Measurements from ENCODE around the gene PRDX3.
"Not testable (repeated sequence)": the region's sequence is repeated elsewhere in the genome, so short reads cannot be mapped to it uniquely, and the experiment has no call there.

Gene PRDX3

GRCh38 chr10:119174109-119174508, 4.5 kb downstream of the PRDX3 start:
- Histone ChIP-seq H3K27ac (no peak overlapping the region), H3K4me3 (no peak overlapping the region)

DNA sequence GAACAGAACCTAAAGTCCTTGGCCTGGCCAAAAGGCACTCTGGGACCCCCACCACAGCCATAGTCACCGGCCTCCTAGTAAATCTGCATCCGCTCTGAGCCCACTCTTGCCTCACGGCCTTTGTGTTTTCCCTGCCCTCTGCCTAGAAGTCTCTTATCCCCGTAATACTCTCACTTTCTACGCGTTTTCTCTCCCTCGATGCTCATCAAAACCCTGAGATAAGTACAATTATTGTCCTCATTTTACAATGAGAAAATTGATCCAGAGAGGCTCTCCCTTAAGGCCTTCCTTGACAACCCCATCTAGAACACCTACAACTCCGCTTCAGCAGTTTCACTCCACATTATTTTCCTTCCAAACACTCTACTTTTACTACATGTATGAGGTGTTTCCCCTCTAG, 11.6 kb downstream of the PRDX3 start:
- H3K4me3 ChIP-seq: no peak overlapping the region
- peak overlapping the region in 3 of 21 experiments; percentile 12 to 92 (median 88) for H3K27ac ChIP-seq

DNA sequence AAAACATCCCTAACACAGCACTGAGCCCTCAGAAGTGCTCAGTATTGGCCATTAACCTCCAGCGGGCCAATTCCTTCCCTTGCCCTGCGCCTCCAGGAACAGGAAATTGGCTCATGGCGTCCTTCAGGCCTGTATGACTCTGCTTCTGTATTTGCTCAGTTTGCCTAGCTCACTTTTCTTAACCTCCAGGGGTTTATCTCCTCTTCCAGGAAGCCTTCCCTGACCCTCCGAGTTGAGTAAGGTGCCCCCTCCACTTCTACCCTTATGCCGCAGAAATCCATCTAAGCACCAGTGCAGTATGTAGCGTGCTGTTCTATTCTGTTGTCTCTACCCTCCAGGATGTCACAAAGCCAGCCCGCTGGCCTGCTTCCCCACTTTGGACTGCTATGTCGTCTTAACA, 12.0 kb downstream of the PRDX3 start:
- Histone ChIP-seq H3K4me3 (no peak overlapping the region), H3K27ac (peak overlapping the region in 8 of 21 experiments; percentile 12 to 93 (median 90))

DNA sequence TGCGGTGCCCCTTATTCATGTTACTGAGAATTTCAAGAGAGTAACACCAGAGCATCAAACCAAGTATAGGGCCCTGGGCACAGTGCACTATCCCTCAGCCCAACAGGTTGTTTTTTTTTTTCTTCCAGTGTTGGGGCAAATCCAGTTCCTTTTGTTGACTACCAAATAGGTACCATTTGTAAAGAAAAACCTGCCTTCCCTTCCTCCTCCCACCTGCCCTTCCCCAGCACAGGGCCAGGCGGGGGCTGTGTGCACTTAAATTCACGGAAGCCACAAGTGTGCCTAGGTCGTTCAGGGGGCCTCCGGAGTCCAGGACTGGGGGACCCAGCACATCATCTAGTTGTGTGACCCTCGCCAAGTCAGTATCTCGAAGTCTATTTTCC, 12.5 kb downstream of the PRDX3 start:
- Histone ChIP-seq H3K4me3 (peak overlapping the region; percentile 58 to 88 (median 77)), H3K27ac (peak overlapping the region; percentile 43 to 96 (median 88))

GRCh38 chr10:119165171-119166117, 13.2 kb downstream of the PRDX3 start, which contains the start of gene SFXN4:
TSS of gene SFXN4 (minus strand) at chr10:119165714. CDS start at chr10:119165647, 67 bp downstream.
- peak within 1 kb of the TSS; percentile 53 to 96 (median 88) for H3K27ac ChIP-seq
- H3K4me3 ChIP-seq: peak within 1 kb of the TSS; percentile 58 to 88 (median 77)

- Histone ChIP-seq H3K4me3 (no peak overlapping the region), H3K27ac (no peak overlapping the region)
These were observed 16.0 kb downstream of the PRDX3 start for GRCh38 chr10:119162452-119163092.

- Histone ChIP-seq H3K4me3 (no peak overlapping the region), H3K27ac (no peak overlapping the region)
These were observed 16.7 kb downstream of the PRDX3 start for GRCh38 chr10:119161680-119162451.

- H3K27ac ChIP-seq: no peak overlapping the region
- no peak overlapping the region for H3K4me3 ChIP-seq
These were observed 19.3 kb downstream of the PRDX3 start for GRCh38 chr10:119159332-119159731.

DNA sequence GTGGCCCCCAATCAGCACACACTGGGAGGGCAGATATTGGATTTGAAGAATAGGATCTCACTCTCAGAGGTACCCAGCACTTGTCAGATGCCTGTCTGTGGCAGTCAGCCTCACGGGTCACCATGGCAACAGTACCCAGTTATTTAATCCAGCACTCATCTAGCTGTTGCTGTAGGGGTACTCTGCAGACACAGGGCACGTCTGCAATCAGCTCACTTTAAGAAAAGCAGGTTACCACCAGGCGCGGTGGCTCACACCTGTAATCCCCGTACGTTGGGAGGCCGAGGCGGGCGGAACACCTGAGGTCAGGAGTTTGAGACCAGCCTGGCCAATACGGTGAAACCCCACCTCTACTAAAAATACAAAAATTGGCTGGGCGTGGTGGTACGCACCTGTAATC, 25.0 kb downstream of the PRDX3 start:
- Histone ChIP-seq H3K4me3 (no peak overlapping the region), H3K27ac (no peak overlapping the region)

GRCh38 chr10:119153041-119153440, 25.6 kb downstream of the PRDX3 start:
- Histone ChIP-seq H3K4me3 (no peak overlapping the region), H3K27ac (no peak overlapping the region)

DNA sequence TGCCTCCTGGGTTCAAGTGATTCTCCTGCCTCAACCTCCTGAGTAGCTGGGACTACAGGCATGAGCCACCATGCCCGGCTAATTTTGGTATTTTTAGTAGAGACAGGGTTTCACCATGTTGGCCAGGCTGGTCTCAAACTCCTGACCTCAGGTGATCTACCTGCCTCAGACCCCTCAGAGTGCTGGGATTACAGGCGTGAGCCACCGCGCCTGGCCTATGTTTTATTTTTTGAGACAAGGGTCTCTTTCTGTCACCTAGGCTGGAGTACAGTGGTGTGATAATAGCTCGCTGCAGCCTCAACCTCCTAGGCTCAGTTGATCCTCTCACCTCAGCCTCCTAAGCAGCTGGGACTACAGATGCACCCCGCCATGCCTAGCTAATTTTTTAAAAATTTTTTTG, 27.0 kb downstream of the PRDX3 start:
- not testable (repeated sequence) for H3K27ac ChIP-seq, H3K4me3 ChIP-seq

GRCh38 chr10:119149729-119150128, 28.9 kb downstream of the PRDX3 start:
- Histone ChIP-seq H3K27ac (no peak overlapping the region), H3K4me3 (no peak overlapping the region)

GRCh38 chr10:119149157-119149556, 29.5 kb downstream of the PRDX3 start:
- no peak overlapping the region for H3K4me3 ChIP-seq
- no peak overlapping the region for H3K27ac ChIP-seq

DNA sequence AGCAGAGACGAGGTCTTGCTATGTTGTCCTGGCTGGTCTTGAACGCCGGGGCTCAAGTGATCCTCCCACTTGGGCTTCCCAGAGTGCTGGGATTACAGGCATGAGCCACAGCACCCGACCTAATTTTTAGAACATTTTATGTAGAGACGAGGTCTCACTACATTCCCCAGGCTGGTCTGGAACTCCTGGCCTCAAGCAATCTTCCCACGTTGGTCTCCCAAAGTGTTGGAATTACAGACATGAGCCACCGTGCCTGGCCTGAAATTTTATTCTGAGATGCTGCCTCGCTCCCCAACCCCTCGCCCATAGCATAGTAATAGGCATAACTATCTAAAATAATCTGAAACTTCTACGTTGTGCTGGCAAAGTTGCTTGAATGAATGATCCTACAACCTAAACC, 35.0 kb downstream of the PRDX3 start:
- H3K4me3 ChIP-seq: no peak overlapping the region
- no peak overlapping the region for H3K27ac ChIP-seq

- Histone ChIP-seq H3K4me3 (no peak overlapping the region), H3K27ac (no peak overlapping the region)
These were observed 37.9 kb downstream of the PRDX3 start for GRCh38 chr10:119140603-119141245.

GRCh38 chr10:119139464-119140067, 39.0 kb downstream of the PRDX3 start:
- no peak overlapping the region for H3K27ac ChIP-seq

DNA sequence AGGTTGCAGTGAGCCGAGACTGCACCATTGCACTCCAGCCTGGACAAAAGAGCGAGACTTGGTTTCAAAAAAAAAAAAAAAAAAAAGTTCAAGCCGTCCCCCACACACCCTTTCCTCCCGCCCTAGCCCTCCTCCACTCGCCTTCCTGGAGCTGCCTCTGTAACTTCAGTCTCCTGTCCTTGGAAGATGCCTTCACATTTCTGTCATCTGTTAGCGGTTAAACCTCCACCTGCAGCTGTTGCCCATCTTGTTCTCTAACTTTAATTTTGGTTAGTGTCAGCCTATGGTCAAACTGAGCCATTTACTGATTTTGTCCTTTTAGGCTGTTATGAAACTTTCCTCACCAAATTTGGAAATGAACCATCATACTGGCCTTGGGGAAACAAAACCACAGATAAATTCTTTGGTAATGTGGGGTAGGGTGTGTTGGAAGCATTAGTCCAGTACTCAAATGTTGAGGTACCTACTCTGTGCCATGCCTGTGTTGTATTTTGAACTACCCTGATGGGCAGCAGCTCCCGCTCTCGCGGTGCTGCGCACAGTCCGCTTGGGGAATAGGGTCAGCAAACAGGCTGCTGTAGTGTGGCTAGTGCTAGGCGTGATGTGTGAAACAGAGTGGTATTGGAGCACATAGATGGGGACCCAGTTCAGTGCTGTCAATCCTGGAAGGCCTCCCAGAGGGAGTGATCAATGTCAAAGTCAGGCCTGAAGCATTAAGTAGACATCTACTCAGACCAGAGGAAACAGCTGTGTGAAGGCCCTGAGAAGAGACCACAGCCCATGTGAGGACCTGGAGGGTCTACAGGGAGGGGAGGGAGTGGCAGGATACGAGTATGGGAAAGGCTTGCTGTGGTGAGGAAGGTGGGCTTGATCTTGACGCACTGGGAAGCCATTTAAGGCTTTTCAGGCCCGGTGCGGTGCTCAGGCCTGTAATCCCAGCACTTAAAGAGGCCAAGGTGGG, 40.0 kb downstream of the PRDX3 start:
- Histone ChIP-seq H3K27ac (no peak overlapping the region), H3K4me3 (no peak overlapping the region)

More at GRCh38 chr10:119139464-119140067, 39.0 kb downstream of the PRDX3 start:
- H3K4me3 ChIP-seq: no peak overlapping the region

GRCh38 chr10:119137878-119138277, 40.7 kb downstream of the PRDX3 start:
- H3K27ac ChIP-seq, H3K4me3 ChIP-seq: not testable (repeated sequence)
